GM21367 (cell line): Measurements from ENCODE around the gene UTP14C.
"Not testable (repeated sequence)": the region's sequence is repeated elsewhere in the genome, so short reads cannot be mapped to it uniquely, and the experiment has no call there.

Source experiments
- ATAC-seq: cut with Tn5 transposase; IDR thresholded peaks from one replicate; pipeline ENCODE4 v1.9.1; 2021; ENCODE audit not compliant: unreplicated experiment

Gene UTP14C

DNA sequence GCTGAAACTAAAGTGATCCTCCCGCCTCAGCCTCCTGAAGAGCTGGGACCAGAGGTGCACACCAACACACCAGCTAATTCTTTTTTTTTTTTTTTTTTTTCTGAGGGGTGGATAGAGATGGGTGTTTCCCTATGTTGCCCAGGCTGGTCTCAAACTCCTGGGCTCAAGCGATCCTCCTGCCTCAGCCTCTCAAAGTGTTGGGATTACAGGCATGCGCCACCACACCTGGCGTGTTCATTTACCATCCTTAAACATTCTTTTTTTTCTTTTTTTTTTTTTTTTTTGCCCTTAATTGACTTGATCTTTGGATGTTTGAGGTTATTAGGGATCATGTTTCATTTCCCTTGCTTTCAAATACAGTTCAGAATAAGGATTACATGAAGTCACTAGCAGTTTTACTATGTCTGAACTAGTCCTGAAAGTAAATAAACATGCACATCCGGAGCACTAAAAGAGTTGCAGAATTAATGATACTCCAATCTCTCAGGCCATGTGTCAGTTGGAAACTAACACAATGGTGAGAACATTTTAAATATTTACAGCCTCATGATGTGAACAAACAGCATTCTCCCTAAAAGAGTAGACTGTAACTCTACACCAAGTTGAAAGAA, 10.2 kb downstream of the UTP14C start:
- no peak for ATAC-seq

DNA sequence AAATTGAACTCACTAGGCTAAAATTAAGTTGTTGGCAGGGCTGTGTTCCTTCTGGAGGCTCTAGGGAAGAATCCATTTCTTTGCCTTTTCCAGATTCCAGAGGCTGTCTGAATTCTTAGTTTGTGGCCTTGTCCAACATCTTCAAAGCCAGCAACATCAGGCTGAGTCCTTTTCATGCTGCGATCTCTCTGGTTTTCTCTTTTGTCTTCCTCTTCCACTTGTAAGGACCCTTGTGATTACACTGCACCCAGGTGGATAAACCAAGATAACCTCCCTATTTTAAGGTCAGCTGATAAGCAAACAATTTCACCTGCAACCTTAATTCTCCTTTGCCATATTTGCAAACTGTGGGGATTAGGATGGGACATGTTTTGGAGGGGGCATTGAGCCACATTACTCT, 11.5 kb downstream of the UTP14C start:
- no peak for ATAC-seq

DNA sequence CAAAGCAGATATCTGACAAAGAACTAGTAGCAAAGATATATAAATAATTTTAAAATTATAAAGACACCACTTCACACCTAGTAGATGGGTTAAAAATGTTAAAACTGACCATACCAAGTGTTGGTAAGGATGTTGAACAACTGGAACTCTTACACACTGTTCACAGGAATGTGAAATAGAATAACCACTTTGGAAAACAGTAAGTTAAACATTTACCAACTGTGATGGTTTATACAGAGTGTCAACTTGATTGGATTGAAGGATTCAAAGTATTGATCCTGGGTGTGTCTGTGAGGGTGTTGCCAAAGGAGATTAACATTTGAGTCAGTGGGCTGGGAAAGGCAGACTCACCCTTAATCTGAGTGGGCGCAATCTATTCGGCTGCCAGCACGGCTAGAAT, 19.2 kb downstream of the UTP14C start:
- no peak for ATAC-seq

DNA sequence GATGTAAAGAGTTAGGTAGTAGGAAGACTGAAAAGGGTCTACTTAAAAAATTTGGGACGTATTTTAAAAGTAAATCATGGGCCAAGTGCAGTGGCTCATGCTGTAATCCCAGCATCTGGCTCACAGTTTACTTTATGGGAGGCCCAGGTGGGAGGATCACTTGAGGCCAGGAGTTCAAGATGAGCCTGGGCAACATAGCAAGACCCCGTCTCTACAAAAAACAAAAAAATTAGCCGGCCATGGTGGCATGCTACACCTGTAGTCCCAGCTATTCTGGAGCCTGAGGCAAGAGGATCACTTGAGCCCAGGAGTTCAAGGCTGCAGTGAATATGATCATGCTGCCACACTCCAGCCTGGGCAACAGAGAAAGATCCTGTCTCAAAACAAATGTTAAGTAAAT, 23.0 kb downstream of the UTP14C start:
- no peak for ATAC-seq

DNA sequence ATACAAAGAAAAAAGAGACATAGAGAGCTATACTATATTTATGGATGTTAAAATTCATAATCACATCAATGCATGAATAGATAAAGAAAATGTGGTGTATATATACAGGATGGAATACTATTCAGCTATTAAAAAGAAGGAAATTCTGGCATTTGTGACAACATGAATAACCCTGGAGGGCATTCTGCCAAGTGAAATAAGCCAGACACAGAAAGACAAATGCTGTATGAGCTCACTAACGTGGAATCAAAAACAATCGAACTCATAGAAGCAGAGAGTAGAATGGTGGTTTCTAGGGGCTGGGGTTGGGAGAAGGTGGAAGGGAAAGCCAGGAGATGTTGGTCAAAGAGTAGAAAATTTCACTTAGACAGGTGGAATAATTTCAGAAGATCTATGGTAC, 24.0 kb downstream of the UTP14C start:
- ATAC-seq = no peak

DNA sequence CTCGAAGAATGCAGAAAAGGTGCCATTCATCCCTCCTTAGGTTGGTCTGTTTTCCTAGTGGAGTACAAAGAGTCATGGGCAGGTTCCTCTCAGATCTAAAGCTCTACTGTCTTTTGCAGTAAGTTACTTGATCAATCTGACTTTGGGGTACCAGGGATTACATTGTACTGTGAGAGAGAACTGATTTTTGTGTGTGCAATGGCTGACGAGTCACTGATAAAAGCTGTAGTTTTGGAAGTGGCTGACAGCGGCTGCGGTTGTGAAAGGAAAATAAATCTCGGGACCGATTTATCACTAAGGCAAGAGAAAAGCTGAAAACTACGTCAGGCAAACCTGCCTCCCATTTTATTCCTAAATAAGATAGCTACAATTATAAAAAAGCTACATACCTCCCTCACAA, 26.9 kb downstream of the UTP14C start:
- no peak for ATAC-seq

DNA sequence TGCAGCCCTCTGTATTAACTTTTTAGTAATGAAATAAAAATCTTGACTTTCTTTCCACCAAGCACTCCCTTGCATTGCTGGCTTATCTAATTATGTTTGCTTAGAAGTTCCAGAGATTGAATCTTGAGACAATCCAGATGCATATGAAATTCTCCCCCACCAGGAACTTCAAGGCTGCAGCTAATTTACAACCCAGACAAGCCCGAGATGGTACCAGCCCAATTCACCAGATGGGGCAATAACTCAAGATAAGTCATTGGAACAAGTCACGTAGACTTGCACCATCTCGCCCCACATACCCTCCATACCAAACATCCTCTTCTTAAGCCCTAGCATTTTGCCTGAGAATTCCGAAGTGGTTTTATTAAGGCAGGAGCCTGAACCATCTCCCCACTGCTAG, 29.0 kb downstream of the UTP14C start:
- ATAC-seq = no peak

DNA sequence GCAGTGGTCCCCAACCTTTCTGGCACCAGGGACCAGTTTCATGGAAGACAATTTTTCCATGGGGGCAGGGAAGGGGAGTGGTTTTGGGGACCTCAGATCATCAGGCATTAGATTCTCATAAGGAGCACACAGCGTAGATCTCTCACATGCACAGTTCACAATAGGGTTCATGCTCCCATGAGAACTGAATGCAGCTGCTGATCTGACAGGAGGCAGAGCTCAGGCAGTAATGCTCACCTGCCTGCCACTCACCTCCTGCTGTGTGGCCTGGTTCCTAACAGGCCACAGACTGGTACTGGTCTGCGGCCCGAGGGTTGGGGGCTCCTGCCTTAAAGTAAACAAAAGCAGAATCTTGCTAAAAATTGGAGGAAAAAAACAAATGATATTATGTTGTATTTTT, 36.6 kb downstream of the UTP14C start:
- not testable (repeated sequence) for ATAC-seq

DNA sequence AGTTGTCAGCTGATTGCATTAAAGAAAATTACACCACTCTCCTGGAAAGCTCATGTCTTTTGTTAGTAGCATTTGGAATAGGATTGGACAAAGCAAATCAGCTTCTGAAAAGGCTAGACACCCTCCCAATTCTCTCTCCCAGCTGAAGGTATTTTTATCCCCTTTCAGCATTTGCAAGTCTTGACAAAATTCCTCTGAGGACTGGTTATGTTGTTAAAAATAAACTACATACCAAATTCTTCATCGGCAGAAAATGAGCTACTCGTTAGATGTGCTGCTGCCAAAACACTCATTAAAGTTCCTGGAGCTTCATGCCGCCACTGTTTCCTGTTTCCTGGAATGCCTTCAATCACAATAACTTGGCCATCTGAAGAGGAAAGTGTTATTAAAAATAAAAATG, 37.1 kb downstream of the UTP14C start:
- no peak for ATAC-seq

DNA sequence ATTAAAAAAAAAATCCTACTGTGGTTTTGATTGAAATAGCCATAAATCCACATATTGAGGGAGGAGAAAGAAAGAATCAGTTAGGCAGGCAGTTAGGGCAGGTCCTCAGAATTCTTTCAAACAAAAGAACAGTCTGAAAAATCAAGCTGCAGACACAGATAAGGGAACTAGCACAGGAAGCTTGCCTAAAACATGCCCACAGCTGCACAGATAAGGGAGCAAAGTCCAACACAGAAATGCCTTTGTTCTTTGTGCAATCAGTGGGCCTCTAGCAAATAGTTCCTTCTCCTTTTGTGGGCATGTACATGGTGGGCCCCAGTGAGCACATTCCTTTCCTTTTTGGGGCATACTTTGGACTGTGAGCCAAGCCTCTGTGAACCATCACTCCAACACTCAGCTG, 42.7 kb downstream of the UTP14C start:
- ATAC-seq = no peak

DNA sequence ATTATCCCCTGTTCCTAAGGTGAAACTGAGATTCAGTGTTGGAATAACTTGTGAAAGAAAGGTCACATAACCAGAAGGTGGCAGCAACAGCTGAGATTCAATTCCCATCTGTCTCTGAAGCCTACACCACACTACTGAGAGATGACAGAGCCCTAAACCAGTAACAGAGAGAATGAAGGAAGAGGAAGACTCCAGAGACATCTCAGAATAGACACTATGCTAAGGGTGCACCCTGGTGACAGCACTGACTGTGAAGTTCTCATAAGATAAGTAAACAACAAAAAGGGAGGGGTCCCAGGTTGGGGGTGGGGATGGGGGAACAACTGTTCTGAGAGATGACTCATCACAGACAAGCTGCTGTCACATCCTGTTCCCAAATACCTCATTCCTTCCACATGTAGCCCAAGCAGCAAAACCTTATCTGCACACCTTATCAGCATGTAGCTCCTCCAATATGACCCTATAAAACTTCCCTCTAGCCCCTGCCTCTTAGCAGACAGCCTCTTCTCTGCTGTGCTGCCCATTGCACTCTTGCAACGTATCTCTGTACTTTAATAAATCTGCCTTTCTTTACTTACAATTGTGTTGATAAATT, 46.5 kb downstream of the UTP14C start:
- no peak for ATAC-seq
